SK-N-MC (cell line): Measurements from ENCODE around the gene RFC5.

Experiments
- EZH2 ChIP-seq: fragments of 200-600 bp; sonication (generic); IDR thresholded peaks from one replicate; pipeline ENCODE4 v1.6.1; 2017; ENCODE audit warnings: antibody characterized with exemption
- POLR2AphosphoS5 ChIP-seq: IDR thresholded peaks from 2 replicates; pipeline ENCODE4 v1.6.1; 2012; ENCODE audit warnings: mild to moderate bottlenecking, low read depth, low read length, borderline replicate concordance

- TF ChIP-seq EZH2 (no peak), POLR2AphosphoS5 (no peak)
These were observed 34.7 kb downstream of the RFC5 start for GRCh38 chr12:118050972-118051910.
